Left colon (tissue), 2 donors: ENCODE data around the gene BCAR3. TPM values are rescaled to one million over a fixed set of nuclear protein-coding genes. Genes with fewer than 3 reads are reported as not detected.
"Not testable (repeated sequence)": the region's sequence is repeated elsewhere in the genome, so short reads cannot be mapped to it uniquely, and the experiment has no call there.

Experiments used
- ATAC-seq: fragments of 200-7000 bp; cut with Tn5 transposase; one replicate; pipeline ENCODE4 v1.9.1; 2020; ENCODE audit warnings: mild to moderate bottlenecking, moderate library complexity
- DNase-seq, 2 donors: peaks; one replicate each; pipeline ENCODE4 v3.0.0-alpha.2; 2020
- intact Hi-C, 2 donors: fragments of 100-400 bp; cut with DNase I in 1 of 2; cut with micrococcal nuclease in 1 of 2; formaldehyde crosslinking; loops; one replicate each; pipeline versions ENCODE4 v1.11.2 to v1.14.0; 2022; cut with DNase I, micrococcal nuclease
- total RNA-seq, 2 donors: library from RNA; stranded (reverse); fragmentation: NEBNext Ultra II Directional; extraction: Animal tissue kit (Norgen Biotek cat#: 25700); gene quantifications; one replicate each; pipeline ENCODE4 v1.2.1, GENCODE V29; 2021
- donor health status: DM: no; HTN: no; CAD: no.
- donor health status: DM: yes; HTN: yes; CAD: no.

The BCAR3 gene
- total RNA-seq, 2 donors from 2014 or later, result 64.0 to 79.0 TPM

DNA sequence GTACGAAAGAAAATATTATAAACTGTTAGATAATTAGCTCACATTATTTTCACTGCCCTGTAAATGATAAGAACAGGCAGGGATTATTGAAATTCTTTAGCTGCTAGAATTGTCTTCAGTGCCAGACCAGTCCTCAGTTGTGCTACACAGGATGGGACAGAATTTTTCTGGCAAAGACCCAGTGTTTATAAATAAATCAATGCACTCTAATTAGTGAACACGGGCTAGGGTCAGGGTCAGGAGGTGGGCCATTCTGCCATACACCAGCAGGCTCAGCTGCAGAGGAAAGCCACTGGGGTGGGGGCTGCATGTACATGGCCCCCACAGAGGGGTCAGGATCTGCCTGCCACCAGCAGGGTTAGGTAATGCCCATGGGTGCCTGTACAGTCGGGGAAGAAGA lies 6.4 kb downstream of the BCAR3 start:
- DNase-seq, result no peak
- ATAC-seq, result no peak
- intact Hi-C loops, result no loop called here

DNA sequence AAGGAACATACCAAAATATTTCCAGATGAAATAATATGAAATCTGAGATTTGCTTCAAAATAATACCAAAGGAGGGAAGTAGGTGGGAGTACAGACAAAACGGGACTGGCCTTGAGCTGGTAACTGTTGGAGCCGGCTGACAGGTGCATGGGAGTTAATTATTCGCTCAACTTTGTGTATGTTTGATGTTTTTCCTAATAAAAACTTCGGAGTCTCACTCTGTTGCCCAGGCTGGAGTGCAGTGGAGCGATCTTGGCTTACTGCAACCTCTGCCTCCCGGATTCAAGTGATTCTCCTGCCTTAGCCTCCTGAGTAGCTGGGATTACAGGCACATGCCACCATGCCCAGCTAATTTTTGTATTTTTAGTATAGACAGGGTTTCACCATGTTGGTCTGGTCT lies 7.6 kb downstream of the BCAR3 start:
- ATAC-seq, intact Hi-C loops, DNase-seq: not testable (repeated sequence)

DNA sequence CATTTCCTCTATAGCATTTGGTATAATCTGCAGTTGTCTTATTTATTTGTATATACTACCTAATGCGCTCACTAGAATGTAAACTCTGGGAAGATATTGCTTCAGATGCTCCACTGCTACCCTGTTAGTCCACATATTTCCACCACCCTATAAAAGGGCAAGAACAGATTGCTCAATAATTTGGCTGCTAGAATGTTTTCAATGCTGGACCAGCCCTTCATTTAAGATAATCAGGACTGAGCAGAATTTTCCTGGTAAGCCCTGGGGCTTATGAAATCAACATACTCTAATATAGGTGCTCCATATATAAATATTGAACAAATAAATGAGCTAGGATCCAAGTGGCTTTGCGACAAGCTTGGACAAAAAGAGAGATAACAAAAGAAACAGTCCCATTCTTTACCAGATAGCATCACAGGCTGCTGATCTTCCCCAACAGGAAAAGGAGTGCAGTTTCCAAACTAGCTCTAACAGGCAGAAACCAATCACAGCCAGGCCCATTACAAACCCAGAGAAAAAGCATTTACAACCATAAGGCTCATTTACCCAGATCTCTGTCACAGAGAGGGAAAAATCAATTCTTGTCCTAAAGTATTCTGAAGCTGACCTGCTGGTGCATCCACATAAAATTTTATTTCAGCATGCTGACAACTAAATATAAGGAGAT lies 8.3 kb downstream of the BCAR3 start:
- no peak for ATAC-seq
- intact Hi-C loops, result no loop called here
- DNase-seq, result no peak

DNA sequence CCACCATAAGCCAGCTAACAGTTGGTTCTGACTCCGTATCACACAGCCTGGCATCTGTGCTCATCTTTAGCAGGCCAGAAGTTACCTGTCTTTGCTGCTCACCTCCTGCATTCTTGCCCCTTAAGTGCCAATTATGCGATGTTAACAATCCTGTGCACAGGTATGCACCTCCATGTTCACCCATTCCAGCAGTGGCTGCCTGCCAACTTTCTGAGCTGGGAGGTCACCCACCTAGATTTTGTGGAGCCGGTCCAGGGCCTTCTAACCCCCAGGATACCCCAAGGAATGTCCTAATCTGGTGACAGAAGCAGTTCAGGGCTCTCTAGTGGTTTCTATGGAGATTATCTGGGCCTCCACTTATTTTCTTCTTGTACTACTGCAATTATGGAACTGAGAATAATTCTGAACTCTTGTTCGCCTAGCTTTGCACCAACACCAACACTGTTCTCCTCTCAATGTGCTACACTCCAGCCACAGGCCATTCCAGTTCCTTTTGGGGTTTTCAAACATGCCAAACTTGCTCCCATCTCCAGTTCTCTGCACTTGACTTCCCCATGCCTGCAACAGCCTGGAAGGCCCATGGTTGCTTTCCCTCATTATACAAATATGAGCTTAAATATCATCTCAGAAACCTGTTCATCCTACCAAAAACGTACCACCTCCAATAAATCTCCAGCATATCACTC lies 9.0 kb downstream of the BCAR3 start:
- DNase-seq (peak in 1 of 2 donors; percentile 33), ATAC-seq (no peak)
- intact Hi-C loops, result no loop called here

DNA sequence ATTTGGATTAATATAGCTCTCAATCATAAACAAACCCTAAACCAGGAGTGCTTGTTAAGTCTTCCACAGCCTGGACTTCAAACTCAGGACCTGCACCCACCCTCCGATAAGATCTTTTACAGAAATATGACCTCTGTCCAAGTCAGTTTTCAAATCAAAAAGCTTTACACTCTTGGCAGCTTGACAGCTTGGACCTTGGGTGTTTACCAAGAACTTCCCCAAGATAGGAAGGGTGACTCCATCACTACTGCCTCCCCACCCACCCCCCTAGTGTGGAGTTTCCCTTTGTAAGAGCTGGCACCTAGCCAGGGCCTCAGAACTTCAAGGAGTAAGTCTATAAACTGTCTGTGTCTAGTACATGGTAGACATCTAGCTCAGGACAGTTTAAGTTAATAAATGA lies 9.6 kb downstream of the BCAR3 start:
- DNase-seq, result peak; percentile 87 to 90
- intact Hi-C loops, result no loop called here
- peak; percentile 92 for ATAC-seq

DNA sequence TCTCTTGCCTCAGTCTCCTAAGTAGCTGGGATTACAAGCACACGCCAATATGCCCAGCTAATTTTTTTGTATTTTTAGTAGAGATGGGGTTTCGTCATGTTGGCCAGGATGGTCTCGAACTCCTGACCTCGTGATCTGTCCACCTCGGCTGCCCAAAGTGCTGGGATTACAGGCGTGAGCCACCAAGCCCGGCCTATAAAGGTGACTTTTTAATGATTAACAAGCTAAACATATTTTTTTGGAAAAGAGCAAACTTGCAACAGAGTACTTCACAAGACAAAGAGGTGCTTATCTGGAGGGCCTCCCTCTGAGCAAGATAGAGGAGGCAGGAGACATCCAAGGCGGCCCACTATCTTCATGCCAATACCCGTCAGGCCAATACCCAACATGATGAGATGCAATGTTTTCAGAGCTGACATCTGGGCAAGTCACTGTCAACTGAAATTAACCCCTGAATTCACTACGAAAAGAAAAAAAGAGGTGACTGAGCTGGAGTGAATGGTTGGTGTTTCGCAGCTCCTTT lies 10.5 kb downstream of the BCAR3 start:
- intact Hi-C loops, result no loop called here
- no peak for ATAC-seq
- no peak for DNase-seq

DNA sequence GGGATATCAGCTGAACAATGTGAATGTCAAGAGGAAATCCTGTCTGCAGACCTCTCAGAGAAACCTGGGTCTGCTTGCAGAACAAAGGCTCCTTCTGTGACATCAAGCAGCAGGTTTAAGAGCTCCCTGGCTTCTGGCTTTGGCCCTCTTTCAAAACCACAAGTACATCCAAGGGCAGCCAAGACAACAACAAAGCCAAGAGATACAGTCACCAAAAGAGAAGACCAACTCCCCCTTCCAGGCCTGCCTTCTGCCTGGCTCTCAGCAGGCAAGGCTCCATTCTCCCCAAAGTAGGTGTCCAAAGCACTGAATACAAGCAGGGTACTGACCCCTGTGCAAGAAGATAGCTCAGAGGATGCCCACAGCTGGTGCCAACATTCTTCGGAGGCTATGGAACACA lies 11.5 kb downstream of the BCAR3 start:
- intact Hi-C loops, result no loop called here
- DNase-seq (no peak), ATAC-seq (no peak)

DNA sequence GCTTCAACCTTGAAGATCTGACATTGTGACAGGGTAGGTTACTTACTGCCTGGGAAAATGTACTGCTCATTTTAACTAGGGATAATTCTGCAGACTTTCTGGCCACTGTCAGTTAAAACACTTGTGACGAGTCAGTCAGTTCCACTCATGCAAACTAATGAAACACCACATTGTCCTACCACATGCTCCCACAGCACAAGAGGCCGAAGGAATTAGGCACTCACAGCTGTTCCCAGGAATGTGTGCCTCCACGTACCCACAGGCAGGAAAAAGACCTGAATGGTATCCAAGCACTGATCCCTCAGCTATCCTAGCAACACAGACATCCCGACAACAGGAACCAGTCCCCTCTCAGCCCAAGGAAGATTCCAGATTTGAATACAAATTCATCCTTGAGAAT lies 12.3 kb downstream of the BCAR3 start:
- ATAC-seq, result no peak
- intact Hi-C loops, result no loop called here
- DNase-seq, result no peak

DNA sequence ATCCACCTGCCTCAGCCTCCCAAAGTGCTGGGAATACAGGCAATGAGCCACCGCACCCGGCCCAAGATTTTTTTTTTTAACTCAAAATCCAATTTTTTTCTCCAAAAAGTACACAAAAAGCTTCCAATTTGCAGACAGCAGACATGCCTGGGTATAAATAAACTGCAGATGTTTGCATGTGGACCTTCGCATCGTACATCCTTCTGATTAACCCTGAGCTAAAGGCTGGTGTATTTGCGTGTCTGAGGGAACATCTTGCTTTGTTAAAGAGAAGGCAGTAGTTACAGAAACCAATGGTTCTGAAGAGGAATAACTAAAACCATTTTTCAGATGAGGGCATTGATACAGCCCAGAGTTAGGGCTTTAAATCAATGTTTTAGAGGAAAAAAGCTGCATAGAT lies 12.7 kb downstream of the BCAR3 start:
- intact Hi-C loops, result no loop called here
- ATAC-seq, result no peak

DNA sequence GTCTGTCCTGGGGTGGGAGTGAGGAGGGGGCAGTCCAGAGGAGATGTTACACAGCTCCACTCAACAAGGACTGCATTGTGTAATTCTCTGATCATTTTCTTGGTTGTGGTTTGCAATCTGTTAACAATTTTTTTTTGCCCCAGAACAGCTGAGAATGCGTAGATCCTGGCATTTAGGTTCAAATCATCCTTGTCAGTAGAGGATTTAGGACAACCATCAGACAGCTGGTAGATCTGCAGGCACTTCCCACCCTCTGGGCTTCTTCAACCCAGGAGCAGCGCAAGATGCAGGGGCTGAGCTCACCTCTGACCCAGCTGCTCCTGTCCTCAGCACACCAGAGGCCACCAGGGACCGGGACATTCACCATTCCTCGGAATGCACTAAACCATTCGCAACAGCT lies 13.5 kb downstream of the BCAR3 start:
- DNase-seq, result no peak
- intact Hi-C loops, result no loop called here
- no peak for ATAC-seq

More for the DNA sequence above, 12.7 kb downstream of the BCAR3 start:
- no peak for DNase-seq

DNA sequence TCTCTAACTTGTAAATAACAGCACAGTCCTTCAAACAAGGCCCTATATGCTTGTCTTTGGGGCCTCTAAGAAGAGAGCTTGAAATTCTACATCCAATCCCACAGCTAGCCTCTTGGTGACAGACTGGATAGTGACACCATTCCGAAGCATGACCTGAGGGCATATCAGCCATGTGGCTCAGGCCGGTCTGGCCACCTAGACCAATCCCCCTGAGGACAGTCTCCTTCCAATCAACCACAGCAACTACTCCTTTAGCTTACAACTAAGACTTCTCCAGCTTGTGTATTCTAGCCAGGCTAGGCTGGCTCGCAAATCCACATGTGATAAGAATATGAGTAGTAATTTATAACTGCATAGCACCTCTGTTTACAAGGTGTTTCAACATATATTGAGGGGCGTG lies 14.0 kb downstream of the BCAR3 start:
- ATAC-seq (no peak), DNase-seq (no peak)
- intact Hi-C loops, result no loop called here

DNA sequence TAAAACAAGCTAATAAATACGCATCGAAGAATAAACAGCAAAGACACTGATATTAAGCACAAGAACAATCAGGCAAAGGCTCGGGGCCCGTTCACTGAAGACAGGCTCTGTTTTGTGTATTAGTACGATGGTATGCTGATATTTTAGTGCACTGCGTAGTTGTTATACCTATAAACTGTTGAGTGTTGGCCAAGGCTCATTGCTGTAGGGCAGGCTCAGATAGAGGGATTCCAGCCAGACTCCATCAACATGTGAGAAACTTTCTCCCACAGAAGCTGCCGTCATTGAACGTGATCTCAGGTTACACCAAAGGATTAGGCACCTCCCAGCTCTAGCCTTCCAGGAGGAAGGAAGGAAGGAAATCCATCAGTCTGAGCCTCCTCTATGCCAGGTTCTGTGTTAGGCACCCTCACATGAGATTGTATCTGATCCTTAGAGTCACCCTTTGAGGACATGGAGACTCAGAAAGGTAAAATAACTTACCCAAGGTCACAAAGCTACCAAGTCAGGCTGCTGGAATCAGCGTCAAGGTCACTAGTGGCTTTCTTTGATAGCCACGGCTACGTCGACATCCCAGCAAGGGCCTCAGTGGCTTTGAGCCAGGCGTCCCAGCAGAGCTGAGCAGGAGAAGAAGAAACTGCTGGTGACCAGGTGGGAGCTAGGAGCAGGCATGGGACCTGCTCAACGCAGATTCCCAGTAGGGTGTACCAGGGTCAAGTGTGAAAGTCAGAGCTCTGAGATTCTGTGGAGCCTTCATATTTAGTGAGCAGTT lies 14.8 kb downstream of the BCAR3 start:
- no peak for ATAC-seq
- intact Hi-C loops, result no loop called here
- DNase-seq, result peak in 1 of 2 donors; percentile 48

DNA sequence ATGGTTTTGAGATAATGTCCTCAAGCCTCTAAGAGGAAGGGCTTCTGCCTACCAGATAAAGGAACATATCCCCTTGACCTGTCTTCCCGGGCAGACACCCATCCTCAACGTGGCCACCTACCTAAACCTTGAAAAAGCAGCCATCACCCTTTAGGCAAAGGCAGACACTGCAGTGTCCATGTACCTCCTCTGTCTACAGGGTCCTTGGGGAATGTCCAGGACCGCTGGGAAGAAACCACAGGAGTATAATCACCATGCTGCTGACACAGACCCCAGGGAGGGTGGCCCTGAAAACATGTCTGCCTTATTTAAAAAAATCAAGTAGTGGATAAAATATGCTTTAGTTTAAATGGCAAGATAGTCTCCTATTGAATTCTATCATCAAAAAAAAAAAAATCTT lies 16.6 kb downstream of the BCAR3 start:
- DNase-seq, result no peak
- intact Hi-C loops, result no loop called here

DNA sequence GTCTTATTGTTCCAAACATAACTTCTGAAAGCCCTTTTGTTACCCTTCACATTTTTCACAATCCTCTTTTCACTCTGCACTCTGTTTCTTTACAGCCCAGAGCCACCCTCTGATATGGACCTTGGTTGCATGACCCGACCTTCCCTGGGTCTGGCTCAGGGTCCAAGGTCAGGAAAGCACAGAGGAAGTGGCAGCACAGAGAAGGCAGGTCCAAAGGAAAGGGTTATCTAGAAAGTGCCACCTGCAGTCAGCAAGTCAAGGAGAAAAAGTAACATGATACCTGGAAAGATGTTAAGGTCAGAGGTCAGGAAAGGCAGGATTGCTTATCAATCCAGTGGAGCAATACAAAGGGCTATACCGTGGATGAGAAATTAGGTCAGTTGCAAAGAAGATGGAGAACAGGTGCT lies 18.4 kb downstream of the BCAR3 start:
- no peak for ATAC-seq
- intact Hi-C loops, result no loop called here
- DNase-seq, result no peak

More for the DNA sequence above, 16.6 kb downstream of the BCAR3 start:
- ATAC-seq, result no peak

DNA sequence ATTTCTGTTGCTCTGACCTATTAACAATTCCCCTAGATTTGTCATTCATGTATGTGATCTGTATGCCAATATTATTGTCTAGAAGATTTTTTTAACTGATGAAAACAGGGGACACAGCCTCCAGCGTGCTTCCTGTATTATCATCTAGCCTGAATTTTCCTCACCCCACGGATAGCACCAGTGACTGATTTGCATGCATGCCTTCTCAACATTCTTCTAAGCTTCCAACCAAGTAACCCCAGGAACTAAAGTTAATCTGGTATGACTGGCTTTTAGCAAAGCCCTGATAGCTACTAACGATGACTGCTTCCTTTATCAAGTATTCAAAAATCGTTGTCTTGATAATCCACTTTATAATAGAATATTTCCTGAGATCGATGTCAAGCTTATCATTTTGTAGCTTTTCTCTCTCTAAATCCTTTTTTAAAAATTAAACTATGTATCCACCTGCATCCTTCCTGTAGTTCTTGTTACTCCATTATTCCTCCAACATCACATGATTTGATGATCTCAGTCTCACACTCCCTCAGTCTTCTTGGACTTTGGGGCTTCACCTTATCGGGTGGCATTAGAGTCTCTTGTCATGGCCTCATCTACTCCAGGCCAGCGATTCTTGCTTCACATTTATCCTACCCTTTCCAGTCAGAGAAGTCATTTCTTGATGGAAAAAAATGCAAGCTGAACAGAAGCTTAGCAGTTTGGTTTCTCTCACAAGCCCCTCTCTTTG lies 19.0 kb downstream of the BCAR3 start:
- DNase-seq (no peak), ATAC-seq (no peak)
- intact Hi-C loops, result no loop called here

DNA sequence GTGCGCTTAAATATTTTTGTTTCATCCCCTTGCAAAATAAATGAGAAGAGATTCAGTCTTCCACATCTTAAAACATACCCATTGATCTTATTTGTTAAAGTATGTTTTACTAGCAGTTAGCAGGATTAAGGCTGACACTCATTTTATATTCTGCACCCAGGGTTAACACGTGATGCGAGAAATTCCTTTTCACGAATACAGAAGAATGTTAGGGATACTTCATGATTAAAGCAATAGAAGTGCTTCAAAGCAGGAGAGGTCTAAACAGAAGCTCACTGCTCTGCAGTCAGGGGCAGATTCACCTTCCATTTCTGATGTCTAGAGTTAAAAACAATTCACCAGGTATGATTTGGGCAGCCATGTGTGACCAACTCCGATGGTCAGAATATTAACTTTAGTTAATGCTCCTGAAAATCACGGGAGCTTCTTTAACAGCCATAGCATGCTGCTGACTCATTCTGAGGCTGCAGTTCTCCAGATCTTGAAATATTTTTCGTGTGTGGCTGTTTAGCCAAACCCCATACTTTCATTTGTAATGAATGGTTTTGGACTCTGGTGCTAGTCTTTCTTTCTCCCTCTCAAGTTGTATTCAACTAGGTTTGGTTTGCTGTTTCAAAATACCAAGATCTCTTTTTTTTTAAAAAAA lies 19.7 kb downstream of the BCAR3 start:
- intact Hi-C loops, result no loop called here
- no peak for DNase-seq
- ATAC-seq, result no peak

DNA sequence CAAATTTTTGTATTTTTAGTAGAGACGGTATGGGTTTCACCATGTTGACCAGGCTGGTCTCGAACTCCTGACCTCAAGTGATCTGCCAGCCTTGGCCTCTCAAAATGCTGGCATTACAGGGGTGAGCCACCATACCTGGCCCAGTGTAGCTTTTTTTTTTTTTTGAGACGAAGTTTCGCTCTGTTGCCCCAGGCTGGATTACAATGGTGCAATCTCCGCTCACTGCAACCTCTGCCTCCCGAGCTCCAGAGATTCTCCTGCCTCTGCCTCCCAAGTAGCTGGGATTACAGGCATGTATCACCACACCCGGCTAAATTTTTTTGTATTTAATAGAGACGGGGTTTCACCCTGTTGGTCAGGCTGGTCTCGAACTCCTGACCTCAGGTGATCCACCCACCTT lies 20.3 kb downstream of the BCAR3 start:
- intact Hi-C loops, ATAC-seq: not testable (repeated sequence)

DNA sequence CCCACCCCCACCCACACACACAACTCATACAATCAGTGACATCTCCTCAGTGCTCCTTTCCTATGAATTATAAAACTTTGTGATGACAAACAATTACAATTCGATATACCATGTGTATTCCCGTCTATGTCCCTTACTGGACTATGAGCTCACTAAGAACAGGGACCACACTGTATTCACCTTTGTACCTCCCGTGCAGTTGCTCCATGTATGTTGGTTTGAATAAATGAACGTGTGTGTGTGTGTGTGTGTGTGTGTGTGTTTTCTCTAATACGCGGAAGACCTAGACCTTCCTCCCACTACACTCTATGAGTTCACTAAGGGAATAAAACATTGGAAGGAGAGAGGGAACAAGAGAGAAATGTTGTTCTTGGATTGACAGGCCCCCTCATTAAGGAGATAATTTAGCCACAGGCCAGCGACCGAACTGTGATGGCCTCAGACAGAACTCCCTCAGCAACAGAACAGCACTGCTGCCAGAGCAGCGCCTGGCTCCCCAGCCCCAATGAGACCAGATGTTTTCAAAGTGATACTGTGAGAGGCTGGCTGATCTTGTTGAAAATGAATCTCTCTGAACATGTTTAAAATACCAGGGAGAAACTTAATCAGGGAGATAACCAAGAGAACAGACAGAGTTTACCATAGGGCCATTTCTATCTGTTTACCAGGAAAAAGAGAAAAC lies 21.7 kb downstream of the BCAR3 start:
- intact Hi-C loops, result no loop called here

More for the DNA sequence above, 20.3 kb downstream of the BCAR3 start:
- DNase-seq, result not testable (repeated sequence)

More for the DNA sequence above, 21.7 kb downstream of the BCAR3 start:
- DNase-seq (no peak), ATAC-seq (no peak)
